ENCODE results near the gene GREB1L.

GREB1L gene

GRCh38 chr18:21293479-21293878, 51.4 kb downstream of the GREB1L start:
- TF ChIP-seq TAF1 (IDR thresholded peaks at IDR 0.05; ENCODE audit: borderline replicate concordance, insufficient read depth, low read length) (no peak), REST (IDR thresholded peaks at IDR 0.05; ENCODE audit: insufficient read depth in 1 of 2, low read depth in 2 of 2, low read length in 2 of 2) (no peak)

GRCh38 chr18:21295101-21295500, 53.1 kb downstream of the GREB1L start:
- TF ChIP-seq FOXP2 (optimal IDR thresholded peaks at IDR 0.05; ENCODE audit: borderline replicate concordance, extremely low read depth, extremely low read length, insufficient read depth): no peak
- TF ChIP-seq TAF1 (IDR thresholded peaks at IDR 0.05; ENCODE audit: borderline replicate concordance, insufficient read depth, low read length): no peak
- TF ChIP-seq REST (IDR thresholded peaks at IDR 0.05; ENCODE audit: insufficient read depth in 1 of 2, low read depth in 2 of 2, low read length in 2 of 2): no peak
- no peak for TF ChIP-seq POLR2AphosphoS5 (IDR thresholded peaks at IDR 0.05; ENCODE audit: low read depth, low read length)
- no peak for TF ChIP-seq SIN3A (IDR thresholded peaks at IDR 0.05; ENCODE audit: borderline replicate concordance, insufficient read depth, low read length)

- TF ChIP-seq SIN3A (IDR thresholded peaks at IDR 0.05; ENCODE audit: borderline replicate concordance, insufficient read depth, low read length) (no peak), TAF1 (IDR thresholded peaks at IDR 0.05; ENCODE audit: borderline replicate concordance, insufficient read depth, low read length) (no peak), REST (IDR thresholded peaks at IDR 0.05; ENCODE audit: insufficient read depth in 1 of 2, low read depth in 2 of 2, low read length in 2 of 2) (no peak), FOXP2 (optimal IDR thresholded peaks at IDR 0.05; ENCODE audit: borderline replicate concordance, extremely low read depth, extremely low read length, insufficient read depth) (no peak), POLR2AphosphoS5 (IDR thresholded peaks at IDR 0.05; ENCODE audit: low read depth, low read length) (no peak)
Measured at GRCh38 chr18:21296045-21296444, 54.0 kb downstream of the GREB1L start.

GRCh38 chr18:21298351-21298750, 56.3 kb downstream of the GREB1L start:
- no peak for TF ChIP-seq FOXP2 (optimal IDR thresholded peaks at IDR 0.05; ENCODE audit: borderline replicate concordance, extremely low read depth, extremely low read length, insufficient read depth)
- no peak for TF ChIP-seq TAF1 (IDR thresholded peaks at IDR 0.05; ENCODE audit: borderline replicate concordance, insufficient read depth, low read length)
- TF ChIP-seq SIN3A (IDR thresholded peaks at IDR 0.05; ENCODE audit: borderline replicate concordance, insufficient read depth, low read length): no peak
- no peak for TF ChIP-seq REST (IDR thresholded peaks at IDR 0.05; ENCODE audit: insufficient read depth in 1 of 2, low read depth in 2 of 2, low read length in 2 of 2)
- TF ChIP-seq POLR2AphosphoS5 (IDR thresholded peaks at IDR 0.05; ENCODE audit: low read depth, low read length): no peak

Measured in PFSK-1 (cell line).